ENCODE results near the gene CCDC71L.

GRCh38 chr7:106623853-106624252 lies 37.1 kb downstream of the CCDC71L start:
- TF ChIP-seq, protein P1, sequence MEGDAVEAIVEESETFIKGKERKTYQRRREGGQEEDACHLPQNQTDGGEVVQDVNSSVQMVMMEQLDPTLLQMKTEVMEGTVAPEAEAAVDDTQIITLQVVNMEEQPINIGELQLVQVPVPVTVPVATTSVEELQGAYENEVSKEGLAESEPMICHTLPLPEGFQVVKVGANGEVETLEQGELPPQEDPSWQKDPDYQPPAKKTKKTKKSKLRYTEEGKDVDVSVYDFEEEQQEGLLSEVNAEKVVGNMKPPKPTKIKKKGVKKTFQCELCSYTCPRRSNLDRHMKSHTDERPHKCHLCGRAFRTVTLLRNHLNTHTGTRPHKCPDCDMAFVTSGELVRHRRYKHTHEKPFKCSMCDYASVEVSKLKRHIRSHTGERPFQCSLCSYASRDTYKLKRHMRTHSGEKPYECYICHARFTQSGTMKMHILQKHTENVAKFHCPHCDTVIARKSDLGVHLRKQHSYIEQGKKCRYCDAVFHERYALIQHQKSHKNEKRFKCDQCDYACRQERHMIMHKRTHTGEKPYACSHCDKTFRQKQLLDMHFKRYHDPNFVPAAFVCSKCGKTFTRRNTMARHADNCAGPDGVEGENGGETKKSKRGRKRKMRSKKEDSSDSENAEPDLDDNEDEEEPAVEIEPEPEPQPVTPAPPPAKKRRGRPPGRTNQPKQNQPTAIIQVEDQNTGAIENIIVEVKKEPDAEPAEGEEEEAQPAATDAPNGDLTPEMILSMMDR (IDR thresholded peaks at IDR 0.05), result no peak
- TF ChIP-seq POLR2A (IDR thresholded peaks at IDR 0.05) (no peak), EP300 (IDR thresholded peaks at IDR 0.05) (no peak)

Measured in tibial nerve (tissue), 4 donors.